Right ventricle myocardium inferior (tissue), 1 donor: Measurements from ENCODE around the gene SHISA6. TPM values are rescaled to one million over a fixed set of nuclear protein-coding genes. Genes with fewer than 3 reads are reported as not detected.

Experiments
- ATAC-seq: fragments of 200-7000 bp; cut with Tn5 transposase; one replicate; pipeline ENCODE4 v1.9.1; 2020; ENCODE audit warnings: mild to moderate bottlenecking, moderate library complexity
- DNase-seq: peaks from one replicate; pipeline ENCODE4 v3.0.0; 2021; ENCODE audit errors: missing footprints
- intact Hi-C: fragments of 100-400 bp; cut with DNase I; formaldehyde crosslinking; loops from one replicate; pipeline ENCODE4 v1.11.0; 2022
- total RNA-seq: library from RNA; stranded (reverse); fragmentation: NEBNext Ultra II Directional; extraction: Animal tissue kit (Norgen Biotek cat#: 25700); gene quantifications from one replicate; pipeline ENCODE4 v1.2.1, GENCODE V29; 2021
- donor health status: DM: no; HTN: yes; CAD: no; lungs with severe emphysema.

The SHISA6 gene
- total RNA-seq, 1 donor from 2014 or later = 0.46 TPM

GRCh38 chr17:11330826-11331225 lies 89.8 kb downstream of the SHISA6 start:
- intact Hi-C loops = no loop called here
- ATAC-seq (peak; percentile 39), DNase-seq (no peak)

- DNase-seq (no peak), ATAC-seq (no peak)
- intact Hi-C loops = no loop called here
Observed at GRCh38 chr17:11331547-11332513, 90.8 kb downstream of the SHISA6 start.

- no peak for DNase-seq
- intact Hi-C loops = no loop called here
- no peak for ATAC-seq
Observed at GRCh38 chr17:11332706-11333105, 91.7 kb downstream of the SHISA6 start.

DNA sequence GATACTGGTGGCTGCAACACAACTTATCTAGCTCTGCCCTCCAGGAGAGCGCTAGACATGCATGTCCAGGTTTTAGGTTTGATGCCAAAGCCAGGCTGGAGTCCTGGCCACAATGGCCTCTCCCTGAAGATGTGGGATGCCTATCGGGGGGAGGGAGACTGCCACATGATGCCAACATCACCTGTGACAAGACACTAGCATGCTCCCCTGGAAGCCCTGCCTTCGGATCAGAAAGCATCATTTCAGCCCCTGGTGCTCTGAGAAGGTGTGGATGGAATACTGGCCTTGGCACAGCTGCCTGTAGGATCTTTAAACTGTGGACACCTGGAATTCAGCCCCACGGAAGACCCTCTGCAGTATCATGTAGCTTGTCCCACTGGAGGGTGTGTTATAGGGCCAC lies 93.5 kb downstream of the SHISA6 start:
- DNase-seq (no peak), ATAC-seq (no peak)
- intact Hi-C loops = no loop called here

DNA sequence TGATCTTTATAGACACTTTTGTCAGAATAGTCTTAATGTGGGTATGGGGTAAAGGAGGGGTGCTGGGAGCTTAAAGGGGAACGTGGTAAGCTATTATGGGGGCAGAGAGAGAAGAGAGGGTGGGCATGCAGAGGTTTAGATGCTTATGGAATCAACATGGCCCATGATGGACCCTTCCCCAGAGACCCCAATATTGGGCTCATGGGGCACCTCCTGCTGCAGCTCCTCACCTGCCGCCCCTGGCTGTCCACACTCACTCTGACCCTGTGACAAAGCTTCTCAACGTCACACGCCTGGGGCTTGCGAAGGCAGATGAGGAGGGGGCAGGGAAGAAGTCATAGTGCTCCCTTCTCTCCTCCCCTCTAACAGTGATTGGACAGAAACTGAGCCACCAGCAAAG lies 95.3 kb downstream of the SHISA6 start:
- ATAC-seq = no peak
- intact Hi-C loops = no loop called here
- DNase-seq = no peak

- no peak for ATAC-seq
- intact Hi-C loops = no loop called here
- no peak for DNase-seq
Observed at GRCh38 chr17:11340803-11341202, 99.8 kb downstream of the SHISA6 start.

DNA sequence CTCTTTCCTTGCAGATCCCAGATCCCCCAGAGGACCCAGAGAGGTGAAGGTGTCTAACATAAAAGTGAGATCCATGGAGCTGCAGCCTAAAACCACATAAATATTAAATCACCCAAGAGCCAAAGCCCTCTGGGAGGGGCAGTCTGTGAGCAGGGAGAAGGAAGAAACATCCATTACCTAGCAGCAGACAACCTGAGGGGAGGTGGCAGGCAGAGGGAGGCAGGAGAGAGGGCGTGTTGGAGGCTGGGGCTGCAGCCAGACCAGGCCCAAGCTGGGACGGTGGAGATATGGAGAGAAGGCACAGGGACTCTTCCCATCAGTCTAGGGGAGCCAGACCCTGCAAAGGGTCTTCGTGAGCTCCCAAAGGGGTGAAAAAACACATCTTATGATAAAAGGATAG lies 101.1 kb downstream of the SHISA6 start:
- DNase-seq (no peak), ATAC-seq (no peak)
- intact Hi-C loops = no loop called here

- no peak for ATAC-seq
Observed at GRCh38 chr17:11349106-11349505, 108.1 kb downstream of the SHISA6 start.

GRCh38 chr17:11351479-11351878 lies 110.5 kb downstream of the SHISA6 start:
- ATAC-seq (no peak), DNase-seq (no peak)
- intact Hi-C loops = no loop called here

More at GRCh38 chr17:11349106-11349505, 108.1 kb downstream of the SHISA6 start:
- no peak for DNase-seq
- intact Hi-C loops = no loop called here

DNA sequence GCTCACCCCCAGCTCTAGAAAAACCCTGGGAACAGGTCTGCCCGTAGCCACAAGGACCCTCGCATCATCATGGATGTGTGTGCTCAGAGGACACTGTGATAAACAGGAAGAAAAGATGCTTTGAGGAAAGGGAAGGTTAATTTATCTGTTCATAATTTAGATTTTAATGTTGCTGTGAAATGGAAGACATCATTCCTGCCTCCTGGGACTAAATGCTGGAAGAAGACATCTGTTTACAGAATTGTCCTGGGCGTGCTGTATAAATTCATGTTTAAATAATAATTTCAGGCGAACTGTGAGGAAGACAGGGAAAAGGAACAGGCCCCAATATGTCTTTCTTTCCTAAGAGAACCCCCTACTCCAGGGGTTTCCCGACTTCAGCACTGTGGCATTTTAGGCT lies 112.6 kb downstream of the SHISA6 start:
- DNase-seq (no peak), ATAC-seq (no peak)
- intact Hi-C loops = no loop called here

DNA sequence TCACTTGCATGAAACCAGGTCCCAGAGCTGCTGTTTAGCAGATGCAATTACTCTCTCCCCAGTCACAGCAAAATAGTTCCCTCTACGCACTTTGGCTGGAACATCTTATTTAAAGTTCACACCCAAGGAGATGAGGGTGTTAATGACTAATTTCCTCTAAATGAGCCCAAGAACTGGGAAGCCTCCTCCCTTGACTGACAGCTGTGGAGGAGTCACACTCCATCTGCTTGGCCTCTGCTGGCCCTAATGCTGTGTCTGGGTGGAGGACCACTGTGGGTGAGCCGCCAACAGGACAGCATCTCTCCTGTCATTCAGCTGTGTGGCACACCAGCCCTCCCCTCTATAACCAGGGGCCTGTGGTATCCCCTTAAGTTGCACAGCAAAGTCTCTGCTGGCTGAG lies 115.4 kb downstream of the SHISA6 start:
- DNase-seq = no peak
- ATAC-seq = no peak
- intact Hi-C loops = no loop called here

DNA sequence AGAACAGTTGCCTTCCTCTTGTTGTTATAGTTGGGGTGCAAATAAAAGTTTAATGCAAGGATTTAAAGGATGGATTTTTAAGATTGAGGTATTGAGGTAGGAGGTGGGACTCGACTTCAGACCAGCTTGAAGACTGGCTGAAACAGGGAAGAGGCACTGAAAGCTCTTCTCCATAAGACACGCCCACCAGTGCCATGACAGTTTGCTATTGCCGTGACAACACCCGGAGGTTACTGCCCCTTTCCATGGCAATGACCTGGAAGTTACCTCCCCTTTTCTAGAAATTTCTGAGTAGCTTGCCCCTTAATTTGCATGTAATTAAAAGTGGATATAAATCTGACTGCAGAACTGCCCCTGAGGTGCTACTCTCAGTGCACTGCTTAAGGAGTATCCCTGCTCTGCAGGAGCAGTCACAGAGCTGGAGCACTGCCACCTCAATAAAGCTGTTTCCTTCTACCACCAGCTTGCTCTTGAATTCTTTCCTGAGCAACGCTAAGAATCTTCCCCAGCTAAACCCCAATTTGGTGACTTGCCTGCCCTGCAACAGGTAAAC lies 122.6 kb downstream of the SHISA6 start:
- intact Hi-C loops = no loop called here
- ATAC-seq = no peak
- no peak for DNase-seq

DNA sequence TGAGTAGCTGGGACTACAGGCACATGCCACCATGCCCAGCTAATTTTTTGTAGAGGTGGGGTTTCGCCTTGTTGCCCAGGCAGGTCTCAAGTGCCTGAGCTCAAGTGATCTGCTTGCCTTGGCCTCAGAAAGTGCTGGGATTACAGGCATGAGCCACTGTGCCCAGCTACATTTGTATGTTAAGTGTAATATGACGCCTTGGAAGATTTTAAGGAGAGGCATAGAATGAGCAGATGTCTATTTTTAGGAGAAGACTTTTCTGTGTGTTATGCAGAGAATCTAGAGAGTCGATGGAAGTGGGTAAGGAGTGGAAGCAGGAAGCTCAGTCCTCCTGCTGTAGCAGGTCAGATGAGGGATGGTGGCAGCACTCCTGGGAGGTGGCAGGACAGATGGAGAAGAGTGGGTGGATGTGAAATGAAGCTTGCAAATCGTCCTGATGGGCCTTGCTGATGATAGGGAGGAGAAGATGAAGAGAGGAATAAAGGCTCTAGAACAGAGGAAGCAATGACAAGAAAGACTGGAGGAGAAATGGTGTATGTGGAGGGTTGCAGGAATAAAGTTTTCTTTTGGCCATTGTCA lies 125.3 kb downstream of the SHISA6 start:
- ATAC-seq (no peak), DNase-seq (no peak)
- intact Hi-C loops = no loop called here

- no peak for ATAC-seq
- no peak for DNase-seq
- intact Hi-C loops = no loop called here
Observed at GRCh38 chr17:11369575-11369974, 128.6 kb downstream of the SHISA6 start.

GRCh38 chr17:11372692-11373091 lies 131.7 kb downstream of the SHISA6 start:
- DNase-seq = no peak
- intact Hi-C loops = no loop called here
- no peak for ATAC-seq

DNA sequence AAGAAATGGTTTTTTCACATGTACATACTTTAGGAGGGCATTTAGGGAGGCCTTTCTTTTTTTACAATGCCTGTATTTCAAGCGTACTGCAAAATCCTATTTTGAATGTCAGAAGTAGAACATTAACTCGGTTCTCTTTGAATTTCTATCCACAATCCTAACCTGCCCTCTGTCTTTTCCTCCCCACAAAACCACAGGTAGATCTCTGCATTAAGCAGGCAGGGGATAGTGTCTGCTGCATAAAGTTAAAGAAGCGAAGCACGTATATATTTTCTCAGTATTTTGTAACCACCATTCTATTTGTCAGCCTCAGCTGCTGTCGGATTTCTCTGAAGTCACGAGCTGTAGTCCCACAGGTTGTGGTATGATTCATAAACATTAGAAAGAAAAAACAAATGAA lies 137.5 kb downstream of the SHISA6 start:
- intact Hi-C loops = no loop called here
- DNase-seq = no peak
- ATAC-seq = no peak

DNA sequence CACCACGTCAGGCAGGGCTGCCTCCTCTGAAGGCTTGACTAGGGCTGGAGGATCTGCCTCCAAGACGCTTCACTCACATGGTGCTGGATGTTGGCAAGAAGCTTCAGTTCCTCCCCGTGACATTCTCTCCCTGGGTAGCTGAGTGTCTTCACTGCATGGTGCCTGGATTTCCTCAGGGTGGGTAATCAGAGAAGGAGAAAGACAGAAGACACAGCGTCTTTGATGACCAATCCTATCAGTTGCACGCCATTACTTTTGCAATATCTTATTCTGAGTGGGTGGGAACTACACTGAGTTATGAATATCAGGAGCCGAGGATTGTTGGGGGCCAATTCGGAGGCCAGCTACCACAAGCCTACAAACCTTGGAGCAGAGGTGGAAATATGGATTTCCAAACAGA lies 139.7 kb downstream of the SHISA6 start:
- intact Hi-C loops = no loop called here
- ATAC-seq = no peak

DNA sequence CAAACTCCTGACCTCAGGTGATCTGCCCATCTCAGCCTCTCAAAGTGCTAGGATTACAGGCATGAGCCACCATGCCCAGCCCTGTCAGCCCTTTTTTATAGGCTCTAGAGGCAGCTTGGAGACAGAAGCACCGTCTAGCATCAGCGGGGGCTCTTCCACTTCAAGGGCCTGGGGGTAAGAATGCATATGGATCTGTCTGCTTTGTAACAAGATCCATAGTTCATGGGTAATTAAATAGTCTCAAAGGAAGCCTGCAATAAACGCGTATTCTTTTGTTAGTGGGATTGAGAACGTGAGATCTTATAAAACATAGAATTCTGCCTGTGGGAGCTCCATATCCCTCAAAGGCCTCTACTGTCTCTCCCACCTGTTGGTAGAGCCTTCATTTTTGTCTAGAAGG lies 142.1 kb downstream of the SHISA6 start:
- ATAC-seq = no peak
- no peak for DNase-seq
- intact Hi-C loops = no loop called here

More for the DNA sequence above, 139.7 kb downstream of the SHISA6 start:
- no peak for DNase-seq

DNA sequence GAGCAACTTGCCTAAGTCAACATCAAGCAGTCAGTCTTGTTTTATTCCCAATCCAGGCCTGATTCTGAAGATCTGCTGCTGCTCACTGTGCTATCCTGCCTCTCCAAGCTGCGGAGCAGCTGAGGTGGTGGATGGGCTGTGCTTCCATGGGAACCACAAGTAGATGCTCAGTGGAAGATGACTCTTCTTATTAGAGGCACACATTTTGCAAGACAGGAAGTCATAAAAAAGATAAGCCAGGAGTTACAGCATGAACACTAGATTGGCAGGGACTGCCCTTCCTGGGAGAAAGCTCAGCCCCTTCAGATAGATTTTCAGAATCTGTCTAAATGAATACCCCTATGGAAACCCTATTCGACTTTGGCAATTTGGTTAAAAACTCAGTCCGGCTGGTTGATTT lies 143.1 kb downstream of the SHISA6 start:
- ATAC-seq = no peak
- intact Hi-C loops = no loop called here
- no peak for DNase-seq

GRCh38 chr17:11387610-11388009 lies 146.6 kb downstream of the SHISA6 start:
- DNase-seq = no peak
- ATAC-seq = no peak
- intact Hi-C loops = no loop called here
